Kidney epithelial cell (primary cell): ENCODE measurements around the gene SIPA1L3. TPM values are rescaled to one million over a fixed set of nuclear protein-coding genes. Genes with fewer than 3 reads are reported as not detected.

ENCODE experiments used
- DNase-seq: peaks from one replicate; pipeline ENCODE4 v3.0.0-alpha.2; 2010; ENCODE audit warnings: low read depth
- H3K27me3 ChIP-seq: 2 replicates; pipeline ENCODE4 v1.6.0; 2011; ENCODE audit warnings: low read length; ENCODE audit not compliant: control insufficient read depth, insufficient read depth
- H3K36me3 ChIP-seq: 2 replicates; pipeline ENCODE4 v1.5.1; 2011; ENCODE audit warnings: low read length; ENCODE audit not compliant: control insufficient read depth, insufficient read depth
- H3K4me3 ChIP-seq: 2 replicates; pipeline ENCODE4 v1.5.1; 2011; ENCODE audit warnings: low read depth, mild to moderate bottlenecking, control low read depth, low read length
- CTCF ChIP-seq: IDR thresholded peaks from 2 replicates; pipeline ENCODE4 v1.5.1; 2011; ENCODE audit warnings: mild to moderate bottlenecking, moderate library complexity, low read length, control low read depth, inconsistent platforms; ENCODE audit not compliant: insufficient read depth, poor library complexity, severe bottlenecking
- total RNA-seq: library from RNA; depleted of rRNA; stranded (reverse); fragments of >200 nt; gene quantifications from 2 replicates; pipeline ENCODE4 v1.2.3, GENCODE V29; 2015

Gene SIPA1L3
- total RNA-seq, 1 donor from 2014 or later: 40.4 TPM

- Histone ChIP-seq H3K4me3 (no peak overlapping the region), H3K36me3 (no peaks in the 10 kb centered on the region), H3K27me3 (no peaks in the 10 kb centered on the region)
- no peak for TF ChIP-seq CTCF
- DNase-seq: no peak
Observed at GRCh38 chr19:38252385-38252784, 345.4 kb downstream of the SIPA1L3 start.

GRCh38 chr19:38252941-38253691 is 346.1 kb downstream of the SIPA1L3 start:
- no peak for DNase-seq
- Histone ChIP-seq H3K27me3 (no peaks in the 10 kb centered on the region), H3K4me3 (no peak overlapping the region), H3K36me3 (no peaks in the 10 kb centered on the region)
- no peak for TF ChIP-seq CTCF

- no peak overlapping the region for H3K4me3 ChIP-seq
- TF ChIP-seq CTCF: no peak
- DNase-seq: no peak
- no peaks in the 10 kb centered on the region for H3K27me3 ChIP-seq
- no peaks in the 10 kb centered on the region for H3K36me3 ChIP-seq
Observed at GRCh38 chr19:38253788-38254187, 346.8 kb downstream of the SIPA1L3 start.

- no peak for TF ChIP-seq CTCF
- DNase-seq: no peak
- Histone ChIP-seq H3K4me3 (peak overlapping the region; percentile 45), H3K36me3 (no peaks in the 10 kb centered on the region), H3K27me3 (no peaks in the 10 kb centered on the region)
Observed at GRCh38 chr19:38255383-38256014, 348.5 kb downstream of the SIPA1L3 start.

Other genes starting within 250 kb of the SIPA1L3 start
- 3.9 and 5.3 TPM in 2 replicates for gene ZNF607, start 187.4 kb upstream of the SIPA1L3 start, total RNA-seq
- gene ZNF573, start 127.6 kb upstream of the SIPA1L3 start, total RNA-seq: 3.1 and 14.1 TPM in 2 replicates
- under 0.01 TPM in 1 of 2 replicates, not detected in the other for gene WDR87, start 614 bp upstream of the SIPA1L3 start, total RNA-seq